ENCODE results near the gene EOLA1.
"Not testable (repeated sequence)": the region's sequence is repeated elsewhere in the genome, so short reads cannot be mapped to it uniquely, and the experiment has no call there.

Gene EOLA1

DNA sequence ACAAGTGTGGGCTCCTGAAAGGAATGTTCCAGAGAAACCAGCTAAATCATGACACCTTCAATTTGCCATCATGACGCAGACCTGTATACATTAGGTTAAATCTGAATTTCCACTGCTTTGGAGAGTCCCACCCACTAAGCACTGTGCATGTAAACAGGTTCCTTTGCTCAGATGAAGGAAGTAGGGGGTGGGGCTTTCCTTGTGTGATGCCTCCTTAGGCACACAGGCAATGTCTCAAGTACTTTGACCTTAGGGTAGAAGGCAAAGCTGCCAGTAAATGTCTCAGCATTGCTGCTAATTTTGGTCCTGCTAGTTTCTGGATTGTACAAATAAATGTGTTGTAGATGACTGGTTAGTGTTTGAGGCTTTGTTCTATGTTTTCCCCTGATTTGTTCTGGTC, 6.2 kb downstream of the EOLA1 start:
- DNase-seq: not testable (repeated sequence)

DNA sequence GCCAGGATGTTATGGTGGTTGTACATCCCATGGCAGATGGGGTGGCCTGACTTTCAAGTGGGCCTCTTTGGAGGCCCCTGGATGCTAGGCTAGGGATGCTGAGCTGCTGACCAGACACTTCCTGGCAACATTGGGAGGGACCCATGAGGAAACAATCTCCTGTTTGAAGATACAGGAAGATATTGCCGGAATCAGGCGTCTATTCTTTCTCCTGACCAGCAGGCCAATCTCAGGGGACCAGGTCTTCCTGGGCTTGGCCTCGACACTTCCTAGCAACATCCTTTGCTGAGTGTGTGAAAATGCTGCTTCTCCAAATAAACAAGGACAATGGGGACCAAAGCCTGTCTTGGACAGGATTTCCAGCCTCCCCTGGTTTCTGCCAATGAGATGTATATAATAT, 7.0 kb downstream of the EOLA1 start:
- not testable (repeated sequence) for DNase-seq

DNA sequence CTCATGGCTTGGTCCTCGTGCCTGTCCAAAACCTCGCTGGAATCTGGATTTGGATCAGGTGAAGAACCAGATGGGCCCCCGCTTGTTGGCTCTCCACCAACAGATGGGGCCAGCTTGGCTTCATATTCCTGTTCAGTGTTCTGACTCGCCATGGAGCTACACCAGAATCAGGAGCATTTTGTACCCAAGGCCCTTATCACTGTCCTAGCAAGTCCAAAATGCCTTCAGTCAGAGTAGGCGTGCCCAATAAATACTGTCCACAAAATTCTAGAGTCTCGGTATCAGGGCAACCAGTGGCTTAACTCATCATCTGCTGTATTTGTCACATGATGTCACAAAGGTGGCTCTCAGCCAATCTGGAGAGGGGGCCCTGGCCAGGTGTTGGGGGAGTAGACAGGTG, 8.9 kb downstream of the EOLA1 start, which contains the start of gene HSFX3:
TSS of gene HSFX3 (minus strand) at position 224 of the 400 bp plus-strand sequence. CDS start at position 152, 72 bp downstream.
- not testable (repeated sequence) for DNase-seq

DNA sequence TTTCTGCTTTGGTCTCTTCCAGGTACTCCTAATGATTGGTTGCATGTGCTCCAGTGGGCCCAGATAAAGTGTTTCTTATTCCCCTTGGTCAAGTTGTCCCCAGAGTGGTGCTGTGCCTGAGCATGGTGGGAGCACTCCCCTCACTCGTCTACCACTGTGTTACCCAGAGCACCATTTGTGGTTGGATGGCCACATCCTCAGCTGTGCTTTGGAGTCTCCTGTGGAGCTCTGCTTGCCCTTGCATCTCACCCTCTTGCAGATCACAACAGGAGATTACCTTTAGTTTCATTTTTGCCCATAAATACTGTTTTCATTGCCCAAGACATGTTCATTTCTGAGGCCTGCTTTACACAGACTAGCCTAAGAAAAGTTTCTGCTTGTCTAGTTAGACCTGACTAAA, 9.6 kb downstream of the EOLA1 start:
- not testable (repeated sequence) for DNase-seq

DNA sequence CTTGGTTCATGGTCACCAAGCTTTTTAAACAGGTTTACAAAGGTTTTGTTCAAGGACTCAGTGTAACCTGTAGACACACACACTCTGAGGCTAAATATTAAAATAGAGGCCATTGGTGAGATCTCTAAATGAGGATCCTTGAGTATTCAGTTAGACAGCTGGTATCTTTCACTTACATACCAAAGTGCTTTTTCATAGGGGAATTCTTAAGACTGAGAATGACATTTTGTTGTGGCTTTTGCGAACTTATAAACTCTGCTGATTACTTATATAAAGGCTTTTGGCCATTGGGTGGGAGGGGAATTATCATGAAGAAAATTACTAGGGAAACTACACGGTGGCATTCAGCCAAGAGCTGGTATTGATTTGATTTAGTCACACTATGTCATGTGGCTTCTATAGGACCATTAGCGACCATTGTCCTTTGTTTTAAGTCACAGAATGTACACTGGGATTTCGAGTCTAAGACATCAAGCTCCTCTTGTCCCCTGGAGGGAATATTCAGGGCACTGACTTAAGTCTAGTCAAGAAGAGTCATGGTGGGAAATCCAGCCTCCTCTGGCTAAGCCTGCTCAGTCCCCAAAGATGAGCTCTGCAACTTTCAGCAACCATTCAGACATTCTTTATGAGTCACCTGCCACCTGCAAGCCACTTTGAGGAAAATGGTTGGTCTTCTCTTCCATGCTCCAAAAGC, 10.6 kb downstream of the EOLA1 start:
- not testable (repeated sequence) for DNase-seq

DNA sequence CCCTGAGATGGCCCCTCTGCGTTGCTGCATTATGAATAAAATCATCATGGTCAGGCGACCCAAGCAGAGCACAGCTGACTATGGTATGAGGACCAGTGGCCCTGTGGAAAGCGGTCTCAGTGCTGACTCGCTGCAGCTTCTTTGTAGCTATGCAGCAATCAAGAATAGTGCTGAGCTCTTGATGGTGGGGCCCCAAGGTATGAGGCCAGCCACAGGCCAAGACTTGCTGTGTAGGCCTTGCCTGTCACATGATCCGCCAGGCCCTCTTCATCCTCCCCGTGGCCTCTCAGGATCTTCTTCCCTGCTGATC, 11.1 kb downstream of the EOLA1 start:
- DNase-seq: not testable (repeated sequence)

DNA sequence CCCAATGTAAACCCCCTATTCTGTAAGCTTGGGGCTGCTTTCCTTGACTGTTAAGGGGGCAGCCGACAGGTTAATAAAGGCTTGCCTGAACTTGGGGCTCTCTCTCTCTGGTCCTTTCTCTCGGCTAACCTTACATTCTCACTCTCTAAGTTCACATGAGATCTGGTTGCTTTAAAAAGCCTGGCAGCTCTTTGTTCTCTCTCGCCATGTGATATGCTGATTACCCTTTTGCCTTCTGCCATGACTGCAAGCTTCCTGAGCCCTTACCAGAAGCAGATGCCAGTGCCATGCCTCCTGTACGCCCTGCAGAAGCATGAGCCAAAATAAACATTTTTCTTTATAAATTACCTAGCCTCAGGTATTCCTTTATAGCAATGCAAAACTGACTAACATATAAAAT, 14.4 kb downstream of the EOLA1 start:
- not testable (repeated sequence) for DNase-seq

DNA sequence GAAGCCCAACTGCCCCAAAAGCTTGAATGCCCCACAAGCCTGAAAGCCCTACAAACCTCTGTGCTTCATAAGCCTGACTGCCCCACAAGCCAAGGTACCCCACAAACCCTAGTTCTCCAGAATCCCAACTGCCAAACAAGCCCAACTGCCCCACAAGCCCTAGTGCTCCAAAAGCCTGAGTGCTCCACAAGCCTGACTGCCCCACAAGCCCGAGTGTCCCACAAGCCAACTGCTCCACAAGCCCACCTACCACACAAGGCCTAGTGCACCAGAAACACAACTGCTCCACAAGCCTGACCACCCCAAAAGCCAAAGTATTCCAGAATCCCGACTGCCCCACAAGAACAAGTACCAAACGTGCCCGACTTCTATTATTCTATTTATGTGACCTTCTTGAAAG, 22.5 kb downstream of the EOLA1 start:
- no peak for DNase-seq

DNA sequence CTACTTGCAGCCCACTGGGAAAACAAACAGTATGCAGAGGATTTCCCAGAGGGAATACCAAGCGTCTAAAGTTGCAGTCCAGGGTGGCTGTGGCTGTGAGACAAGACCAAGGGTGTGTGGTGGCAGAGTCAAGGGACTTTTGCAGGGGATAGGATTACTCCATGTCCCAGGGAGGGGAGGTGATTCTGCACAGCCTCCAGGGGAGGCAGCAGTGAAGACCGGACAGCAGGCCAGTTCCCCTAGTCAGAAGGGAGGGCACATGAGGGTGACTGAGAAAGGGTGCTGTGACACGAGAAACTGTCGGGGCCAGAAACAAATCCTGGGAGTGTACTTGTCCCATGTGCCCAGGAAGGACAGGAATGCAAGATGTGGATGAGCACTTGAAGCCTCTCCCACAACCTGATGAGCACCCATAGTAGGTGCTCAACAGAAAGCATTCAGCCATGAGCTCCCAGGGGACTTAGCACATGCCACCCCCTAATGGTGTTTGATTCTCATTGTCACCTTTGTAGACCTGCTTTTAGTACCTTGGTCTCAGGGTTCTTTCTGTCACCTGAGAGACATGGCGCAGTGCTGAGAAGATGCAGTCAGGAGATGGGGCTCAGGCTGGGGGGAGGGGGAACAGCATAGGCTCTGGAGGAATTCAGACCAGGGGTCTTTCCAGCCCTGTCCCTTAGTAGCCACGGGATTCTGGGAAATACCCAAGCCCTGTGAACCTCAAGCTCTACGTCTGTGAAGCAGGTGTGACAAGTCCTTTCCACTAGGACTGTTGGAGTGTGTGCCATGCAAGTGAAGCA, 27.0 kb downstream of the EOLA1 start:
- no peak for DNase-seq

DNA sequence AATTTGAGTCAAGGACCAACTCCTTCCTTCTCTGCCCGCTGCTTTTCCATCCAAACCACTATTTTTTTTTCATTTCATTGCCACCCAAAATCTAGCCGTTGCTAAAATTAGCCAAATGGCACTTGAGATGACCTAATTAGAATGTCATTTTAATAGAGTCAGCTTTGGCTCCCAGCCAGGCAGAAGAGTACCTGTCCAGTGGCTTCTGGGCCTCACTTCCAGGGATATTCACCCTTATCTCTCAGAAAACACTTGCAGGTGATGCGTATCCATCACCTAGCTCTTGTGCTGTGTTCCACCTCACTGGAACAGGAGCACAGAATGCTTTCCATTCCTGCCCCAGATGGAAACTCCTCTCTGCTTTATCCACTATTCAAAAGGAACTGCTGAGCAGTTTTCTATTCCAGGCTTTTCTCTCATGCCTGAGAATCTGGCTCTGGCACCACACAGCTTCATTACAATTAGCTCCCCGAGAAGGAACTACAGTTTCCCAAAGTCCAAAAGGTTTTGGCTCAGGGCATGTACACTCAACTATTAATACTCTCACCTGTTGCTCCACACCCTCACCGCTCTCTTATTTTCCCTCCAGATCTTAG, 28.0 kb downstream of the EOLA1 start:
- DNase-seq: no peak

DNA sequence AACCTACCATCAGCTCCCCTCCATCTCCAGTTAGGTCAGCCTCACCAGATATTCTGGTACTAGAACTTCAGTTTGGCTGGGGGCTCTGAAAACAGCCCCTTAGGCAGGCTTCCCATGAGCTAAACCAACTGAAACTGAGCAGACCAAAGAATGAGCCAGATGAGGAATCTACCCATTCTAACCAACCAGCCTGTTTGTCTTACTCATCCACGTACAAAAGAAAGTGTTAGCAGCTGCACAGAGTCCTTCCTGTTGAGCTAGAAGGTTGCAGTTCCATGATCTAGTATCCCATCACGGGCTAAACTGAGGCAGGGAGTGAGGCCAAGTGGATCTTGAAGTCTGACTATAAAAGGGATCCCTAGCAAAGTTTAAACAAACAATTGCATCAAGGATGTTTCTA, 29.0 kb downstream of the EOLA1 start:
- DNase-seq: no peak

DNA sequence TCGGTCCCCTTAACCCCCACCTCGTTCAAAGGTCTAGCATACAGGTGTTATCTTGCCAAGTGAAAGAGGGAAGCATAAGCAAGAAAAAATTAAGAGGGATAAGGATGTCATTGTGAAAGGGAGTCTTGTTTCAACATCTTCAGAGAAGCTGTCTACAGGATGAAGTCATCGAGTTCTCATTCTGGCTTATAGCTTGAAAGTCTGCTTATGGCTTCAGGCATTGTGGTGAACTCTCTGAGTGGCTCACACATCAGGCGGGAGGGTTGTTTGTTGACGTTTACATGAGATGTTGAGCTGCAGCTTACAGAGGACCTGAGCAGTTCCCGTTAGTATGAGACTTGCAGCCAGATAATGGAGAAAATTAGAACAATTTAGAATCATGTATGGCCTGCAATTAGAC, 29.9 kb downstream of the EOLA1 start:
- DNase-seq: no peak

DNA sequence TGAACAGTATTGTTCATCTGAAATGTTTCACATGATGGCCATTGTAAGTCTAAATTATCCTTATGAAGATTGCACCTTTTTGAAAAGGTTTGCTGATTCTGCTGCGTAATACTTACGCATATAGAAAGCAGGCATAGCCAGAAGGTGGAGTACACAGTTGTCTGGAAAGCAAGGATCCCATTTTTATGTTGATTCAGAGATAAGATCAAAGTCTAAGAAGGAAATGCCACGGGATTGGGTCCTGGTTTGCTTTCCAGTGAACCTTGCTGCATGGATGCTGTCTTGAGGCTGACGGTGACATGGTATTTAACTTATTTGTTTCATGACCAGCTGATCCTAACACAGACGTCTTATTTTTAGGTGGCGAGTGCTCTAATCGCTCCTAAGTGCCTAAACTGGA, 31.0 kb downstream of the EOLA1 start:
- no peak for DNase-seq

DNA sequence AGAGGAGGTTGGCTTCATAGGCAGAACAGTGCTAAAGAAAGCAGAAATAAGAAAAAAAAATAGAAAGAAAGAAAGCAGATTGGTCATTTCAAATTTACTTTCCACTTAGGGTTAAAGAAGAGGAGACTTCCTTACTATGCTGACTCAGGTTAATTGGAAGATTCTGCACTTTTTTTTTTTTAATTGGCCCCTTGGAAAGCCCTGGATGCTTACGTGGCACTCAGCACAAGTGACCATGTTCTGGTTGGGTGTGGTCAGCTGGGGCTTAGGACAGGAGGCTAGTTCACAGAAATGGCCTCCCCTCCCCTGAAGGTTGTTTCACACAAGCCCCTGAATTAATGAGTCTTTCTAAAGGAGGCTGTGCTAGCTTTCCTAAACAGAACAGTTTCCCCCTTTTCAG, 31.9 kb downstream of the EOLA1 start:
- no peak for DNase-seq

DNA sequence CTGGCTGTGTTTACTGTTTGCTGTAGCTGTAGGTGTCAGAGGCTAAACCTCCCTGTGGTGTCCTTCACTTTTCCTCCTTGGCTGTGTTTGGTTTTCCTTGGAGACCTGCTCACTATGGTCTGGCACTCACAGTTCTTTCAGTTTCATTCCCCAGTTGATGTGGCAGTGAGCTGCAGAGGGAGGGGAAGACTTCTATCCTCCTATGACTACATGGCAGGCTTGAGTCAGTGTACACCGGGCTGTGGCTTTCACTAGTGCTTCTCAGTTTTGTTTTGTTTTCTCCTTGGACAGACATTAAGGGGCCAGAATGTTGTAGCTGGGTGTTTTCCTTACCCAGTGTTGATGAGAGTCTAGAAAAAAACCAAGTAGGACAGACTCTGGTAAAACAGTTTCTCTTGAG, 32.6 kb downstream of the EOLA1 start:
- not testable (repeated sequence) for DNase-seq

DNA sequence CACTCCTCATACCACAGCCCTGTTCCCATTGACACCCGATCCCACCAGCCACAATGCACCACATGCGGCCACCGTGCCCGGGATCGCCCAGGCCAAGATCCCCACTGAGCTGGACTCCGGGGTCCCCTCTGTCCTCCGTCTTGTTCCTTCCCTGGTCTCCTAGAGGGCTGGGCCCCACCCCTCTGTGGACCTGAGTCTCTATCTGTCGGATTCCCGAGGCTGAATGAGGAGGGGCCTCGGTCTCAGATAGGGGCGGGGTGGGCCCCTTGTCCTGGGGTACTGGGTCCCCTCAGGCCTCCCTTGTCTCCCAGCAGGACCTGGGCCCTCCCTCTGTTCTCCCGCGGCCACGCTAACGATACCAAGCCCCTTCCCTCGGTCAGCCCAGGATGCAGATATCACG, 44.8 kb downstream of the EOLA1 start:
- DNase-seq: not testable (repeated sequence)

DNA sequence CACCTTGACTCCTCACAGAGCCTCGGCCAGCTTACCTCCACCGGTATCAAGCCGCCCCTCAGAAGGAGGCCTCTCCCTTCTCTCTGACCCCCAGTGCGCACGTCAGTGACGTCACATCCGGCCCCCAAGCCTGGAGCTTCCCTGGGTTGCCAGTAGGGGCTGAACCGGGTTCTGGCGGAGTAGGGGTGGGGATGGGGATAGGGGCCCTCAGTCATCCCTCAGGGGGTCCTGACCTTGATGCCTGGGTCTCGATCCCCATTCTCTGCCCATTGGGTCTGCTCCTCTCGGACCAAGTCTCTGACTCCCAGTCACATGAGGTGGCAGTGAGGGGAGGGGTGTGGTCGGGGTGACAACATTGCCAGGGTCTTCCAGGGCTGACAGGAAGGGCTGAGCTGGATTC, 46.5 kb downstream of the EOLA1 start, which contains the start of gene MAGEA9B:
TSS of gene MAGEA9B (minus strand) at position 101 of the 400 bp plus-strand sequence. CDS start 4,280 bp downstream, outside the sequence.
- not testable (repeated sequence) for DNase-seq

DNA sequence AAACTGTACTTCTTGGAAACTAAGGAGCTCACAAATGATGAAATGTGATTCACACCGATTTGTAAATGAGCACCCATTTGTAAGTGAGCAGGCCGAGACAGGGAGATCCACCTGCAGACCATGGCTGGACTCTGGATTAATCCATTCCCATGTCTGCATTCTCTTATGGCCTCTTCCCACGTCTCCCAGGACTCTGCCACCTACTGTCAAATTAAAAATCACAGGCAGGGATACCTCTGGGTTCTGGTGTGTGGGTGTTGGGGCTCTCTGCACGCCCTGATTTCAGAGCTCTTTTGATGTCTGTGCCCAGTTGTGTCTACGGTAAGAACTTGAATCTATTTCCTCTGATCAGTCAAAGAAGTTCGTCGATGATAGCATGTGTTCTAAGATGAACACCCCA, 50.2 kb downstream of the EOLA1 start:
- DNase-seq: not testable (repeated sequence)

DNA sequence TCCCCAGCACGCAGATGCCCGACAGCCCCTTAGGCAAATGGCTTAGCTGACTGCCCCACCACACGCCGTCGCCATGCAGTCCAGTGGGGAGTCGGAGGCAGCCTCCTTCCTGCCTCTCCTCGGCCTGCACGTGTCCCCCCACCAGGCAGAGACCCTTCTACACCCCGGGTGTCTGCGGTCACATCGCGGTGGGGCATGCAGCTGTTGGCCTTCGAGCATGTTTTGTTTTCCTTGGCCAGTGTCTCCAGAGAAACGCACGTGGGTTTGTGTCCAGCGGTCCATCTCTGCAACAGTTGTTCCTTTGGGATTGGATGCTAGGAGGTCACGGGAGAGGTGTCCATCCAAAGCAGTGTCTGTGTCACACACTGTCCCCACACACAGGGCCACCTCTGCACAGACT, 54.4 kb downstream of the EOLA1 start, which contains the start of gene HSFX2:
TSS of gene HSFX2 (minus strand) at position 101 of the 400 bp plus-strand sequence. CDS start 614 bp downstream, outside the sequence.
- not testable (repeated sequence) for DNase-seq

DNA sequence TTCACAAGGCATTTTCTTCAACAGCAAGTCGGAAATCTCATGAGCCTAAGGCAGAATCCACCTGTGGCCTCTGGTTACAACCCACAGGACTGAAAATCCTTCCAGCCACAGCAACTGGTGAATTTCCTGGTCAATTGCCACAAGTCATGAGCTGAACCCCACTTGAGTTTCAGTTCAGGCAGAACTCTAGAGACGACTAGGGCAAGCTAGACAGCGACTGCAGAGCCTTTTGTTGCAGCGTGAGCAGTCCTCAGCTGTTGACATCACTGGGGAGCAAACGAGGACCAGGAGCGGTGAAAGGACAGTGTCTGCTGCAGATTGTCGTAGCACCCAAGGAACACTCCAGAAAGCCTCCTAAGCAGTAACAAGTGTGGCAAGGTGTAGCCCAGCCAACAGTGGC, 55.1 kb downstream of the EOLA1 start:
- DNase-seq: not testable (repeated sequence)

Data from activated CD4-positive, alpha-beta T cell treated with anti-CD3 and anti-CD28 coated beads, Interleukin-2, amount 50 U/mL, for 48 hours (primary cell).